ENCODE results near the gene MBL2.

- TF ChIP-seq CTCF (IDR thresholded peaks at IDR 0.05) (no peak), POLR2A (IDR thresholded peaks at IDR 0.05) (no peak)
These were observed 52.6 kb downstream of the MBL2 start for GRCh38 chr10:52720018-52720417.

All from testis (tissue), 2 donors.